A172 (cell line): Measurements from ENCODE around the gene RGPD6. TPM values are rescaled to one million over a fixed set of nuclear protein-coding genes. Genes with fewer than 3 reads are reported as not detected.
"Not testable (repeated sequence)": the region's sequence is repeated elsewhere in the genome, so short reads cannot be mapped to it uniquely, and the experiment has no call there.

Source experiments
- DNase-seq: peaks from one replicate; pipeline ENCODE4 v3.0.0-alpha.2; 2015; ENCODE audit warnings: low spot score
- total RNA-seq: library from RNA; depleted of rRNA; stranded (reverse); fragments of >200 nt; shearing (Covaris generic); gene quantifications from 2 replicates; pipeline ENCODE4 v1.2.3, GENCODE V29; 2014; rRNA removed

Gene RGPD6
- total RNA-seq, 1 experiment from 2014 or later = 19.7 TPM

GRCh38 chr2:110481200-110481599 lies 95.8 kb downstream of the RGPD6 start:
- DNase-seq = not testable (repeated sequence)

- DNase-seq = not testable (repeated sequence)
These were observed 96.9 kb downstream of the RGPD6 start for GRCh38 chr2:110480084-110480483.

GRCh38 chr2:110477370-110477769 lies 99.7 kb downstream of the RGPD6 start:
- not testable (repeated sequence) for DNase-seq

- not testable (repeated sequence) for DNase-seq
These were observed 100.1 kb downstream of the RGPD6 start for GRCh38 chr2:110476952-110477351.

- DNase-seq = not testable (repeated sequence)
These were observed 101.2 kb downstream of the RGPD6 start for GRCh38 chr2:110475627-110476359.

GRCh38 chr2:110474898-110475297 lies 102.1 kb downstream of the RGPD6 start:
- DNase-seq = not testable (repeated sequence)

- DNase-seq = not testable (repeated sequence)
These were observed 104.0 kb downstream of the RGPD6 start for GRCh38 chr2:110473059-110473358.

- DNase-seq = not testable (repeated sequence)
These were observed 104.6 kb downstream of the RGPD6 start, which contains the start of gene LIMS4 for GRCh38 chr2:110472171-110473058. Gene LIMS4 (minus strand): TSS chr2:110472816. CDS start chr2:110472778, 38 bp downstream.

GRCh38 chr2:110468921-110469320 lies 108.1 kb downstream of the RGPD6 start:
- DNase-seq = not testable (repeated sequence)

GRCh38 chr2:110465312-110465711 lies 111.7 kb downstream of the RGPD6 start:
- not testable (repeated sequence) for DNase-seq

Other genes with a start within 250 kb of the RGPD6 start
- gene LIMS4, start 104.4 kb downstream of the RGPD6 start, total RNA-seq = 0.10 and 1.3 TPM in 2 replicates
- 111 and 113 TPM in 2 replicates for gene BUB1, start 100.8 kb upstream of the RGPD6 start, total RNA-seq
- not detected in 2 replicates for gene ACOXL, start 155.4 kb upstream of the RGPD6 start, total RNA-seq